GM21381 (cell line): ENCODE results near the gene RSRP1.
"Not testable (repeated sequence)": the region's sequence is repeated elsewhere in the genome, so short reads cannot be mapped to it uniquely, and the experiment has no call there.

ENCODE experiments used
- ATAC-seq: cut with Tn5 transposase; IDR thresholded peaks from one replicate; pipeline ENCODE4 v1.9.1; 2021; ENCODE audit warnings: mild to moderate bottlenecking, moderate library complexity; ENCODE audit not compliant: unreplicated experiment

Gene RSRP1, protein sequence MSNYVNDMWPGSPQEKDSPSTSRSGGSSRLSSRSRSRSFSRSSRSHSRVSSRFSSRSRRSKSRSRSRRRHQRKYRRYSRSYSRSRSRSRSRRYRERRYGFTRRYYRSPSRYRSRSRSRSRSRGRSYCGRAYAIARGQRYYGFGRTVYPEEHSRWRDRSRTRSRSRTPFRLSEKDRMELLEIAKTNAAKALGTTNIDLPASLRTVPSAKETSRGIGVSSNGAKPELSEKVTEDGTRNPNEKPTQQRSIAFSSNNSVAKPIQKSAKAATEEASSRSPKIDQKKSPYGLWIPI

GRCh38 chr1:25247024-25247828 lies at the start of gene RSRP1:
Gene RSRP1 (minus strand): TSS chr1:25247454. CDS start chr1:25246963, 491 bp downstream.
- peak; percentile 80 for ATAC-seq

- ATAC-seq, result not testable (repeated sequence)
These were observed 49.2 kb upstream of the RSRP1 start for GRCh38 chr1:25296501-25296900.

GRCh38 chr1:25294889-25295826 lies 47.9 kb upstream of the RSRP1 start:
- ATAC-seq, result not testable (repeated sequence)

DNA sequence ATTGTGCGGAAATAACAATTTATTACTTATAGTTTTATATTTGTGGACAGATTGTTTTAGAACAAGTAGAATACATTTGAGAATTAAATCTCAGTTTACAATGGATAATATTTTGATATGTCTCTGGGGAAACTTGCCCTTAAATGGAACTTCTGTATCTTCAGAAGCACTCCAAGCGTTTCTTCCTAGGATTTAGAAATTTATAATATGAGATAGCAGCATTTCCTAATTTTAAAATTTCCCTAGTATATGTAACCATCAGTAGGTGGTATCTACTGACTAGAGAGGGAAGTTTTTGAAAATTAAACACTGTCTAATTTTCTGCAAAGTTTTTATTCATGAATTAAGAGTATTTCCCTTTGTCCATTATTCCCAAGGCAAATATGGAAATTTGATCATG lies 46.2 kb upstream of the RSRP1 start:
- ATAC-seq, result not testable (repeated sequence)

GRCh38 chr1:25290043-25290442 lies 42.8 kb upstream of the RSRP1 start:
- not testable (repeated sequence) for ATAC-seq

DNA sequence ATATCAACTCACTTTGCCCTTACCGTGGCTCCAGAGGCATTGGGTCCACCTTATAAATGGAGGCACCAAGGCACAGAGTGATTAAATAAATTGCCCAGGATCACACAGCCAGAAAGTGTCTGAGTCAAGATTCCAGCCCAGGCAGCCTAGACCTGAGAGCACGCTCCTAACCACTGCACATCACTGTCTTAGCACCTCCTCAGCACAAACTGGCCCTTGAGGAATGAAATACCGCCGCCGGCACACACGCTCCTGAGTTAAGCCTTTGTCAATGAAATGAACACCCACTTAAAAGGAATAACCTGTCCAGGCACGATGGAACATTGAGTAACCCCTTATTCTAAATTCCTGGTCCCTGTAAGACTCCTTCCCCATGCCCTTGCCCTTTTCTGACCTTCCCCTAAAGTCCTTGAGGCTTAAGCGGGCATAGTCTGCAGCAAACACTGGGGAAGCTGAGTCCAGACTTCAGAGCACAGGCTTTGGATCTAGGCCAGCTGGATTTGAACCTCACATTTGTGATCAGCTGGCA lies 41.4 kb upstream of the RSRP1 start:
- ATAC-seq, result not testable (repeated sequence)

GRCh38 chr1:25287164-25287563 lies 39.9 kb upstream of the RSRP1 start:
- not testable (repeated sequence) for ATAC-seq

- not testable (repeated sequence) for ATAC-seq
These were observed 38.6 kb upstream of the RSRP1 start for GRCh38 chr1:25285862-25286261.

GRCh38 chr1:25279693-25280111 lies 32.4 kb upstream of the RSRP1 start:
- ATAC-seq, result not testable (repeated sequence)

GRCh38 chr1:25278790-25279189 lies 31.5 kb upstream of the RSRP1 start:
- not testable (repeated sequence) for ATAC-seq

DNA sequence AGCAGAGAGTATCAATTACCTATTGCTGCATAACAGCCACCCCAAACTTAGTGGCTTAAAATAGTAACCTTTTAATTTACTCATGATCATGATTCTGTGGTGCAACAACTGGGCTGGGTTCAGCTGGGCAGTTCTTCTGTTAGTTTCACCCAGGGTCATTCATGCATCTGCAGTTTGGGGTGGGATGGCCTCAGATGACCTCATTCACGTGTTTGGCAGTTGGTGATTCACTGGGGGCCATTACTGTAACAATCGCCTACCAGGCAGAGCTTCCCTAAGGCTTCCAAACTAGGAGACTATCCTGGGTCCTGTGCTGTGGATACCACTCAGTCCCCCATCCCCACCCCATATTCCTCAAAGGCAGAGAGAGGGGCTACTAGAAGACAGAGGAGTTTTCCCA lies 31.1 kb upstream of the RSRP1 start:
- ATAC-seq, result not testable (repeated sequence)

DNA sequence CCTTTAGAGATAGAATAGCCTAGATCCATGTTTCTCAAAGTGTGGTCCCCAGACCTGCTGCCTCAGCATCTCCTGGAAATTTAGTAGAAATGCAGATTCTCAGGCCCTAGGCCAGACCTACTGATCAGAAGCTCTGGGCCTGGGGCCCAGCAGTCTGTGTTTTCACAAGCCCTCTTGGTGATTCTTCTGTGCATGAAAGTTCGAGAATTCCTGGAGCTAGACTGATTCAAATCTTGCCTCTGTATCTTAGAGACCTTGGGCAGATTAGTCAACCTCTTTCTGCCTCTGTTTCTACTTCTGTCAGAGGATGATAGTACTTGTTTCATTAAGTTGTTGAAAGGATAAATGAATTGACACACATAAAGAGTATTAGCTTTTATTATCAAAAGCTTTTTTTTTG lies 30.0 kb upstream of the RSRP1 start:
- not testable (repeated sequence) for ATAC-seq

GRCh38 chr1:25275648-25276047 lies 28.4 kb upstream of the RSRP1 start:
- not testable (repeated sequence) for ATAC-seq

GRCh38 chr1:25272238-25272637 lies 25.0 kb upstream of the RSRP1 start, which contains the start of gene RHD:
Gene RHD (plus strand): TSS chr1:25272509. CDS start chr1:25272548, 39 bp downstream.
- not testable (repeated sequence) for ATAC-seq

GRCh38 chr1:25268143-25268760 lies 21.0 kb upstream of the RSRP1 start:
- ATAC-seq, result not testable (repeated sequence)

GRCh38 chr1:25267288-25268142 lies 20.3 kb upstream of the RSRP1 start:
- peak; percentile 70 for ATAC-seq

- not testable (repeated sequence) for ATAC-seq
These were observed 19.5 kb upstream of the RSRP1 start for GRCh38 chr1:25266554-25267287.

DNA sequence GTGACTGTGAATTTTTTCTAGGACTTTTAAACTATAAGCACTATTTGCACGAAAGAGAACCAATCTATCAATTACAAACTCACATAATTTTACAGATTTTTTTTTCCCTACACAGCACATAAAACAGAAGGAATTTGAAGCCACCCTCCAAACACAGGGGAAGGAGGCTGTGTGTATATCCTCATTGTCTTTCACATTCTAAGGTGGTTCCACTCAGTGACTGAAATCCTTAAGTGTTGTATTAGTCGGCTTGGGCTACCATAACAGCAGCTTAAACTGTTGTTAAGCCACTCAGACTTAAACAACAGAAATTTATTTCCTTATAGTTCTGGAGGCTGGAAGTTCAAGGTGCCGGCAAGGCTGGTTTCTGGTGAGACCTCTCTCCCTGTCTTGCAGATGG lies 13.1 kb upstream of the RSRP1 start:
- not testable (repeated sequence) for ATAC-seq
